Caco-2 (cell line): ENCODE data around the gene TBL1X. TPM values are rescaled to one million over a fixed set of nuclear protein-coding genes. Genes with fewer than 3 reads are reported as not detected.

Experiments used
- BruUV-seq: library from RNA; stranded (reverse); fragments of 400-500 nt; replicated peaks from 2 replicates; lab custom pipeline; 2021; lab: Mats Ljungman, UMichigan
- CTCF ChIA-PET: fragments of 300-600 bp; sonication (Branson Sonifier 250); formaldehyde crosslinking; loops from one replicate; lab custom pipeline; 2022; ENCODE audit warnings: antibody characterized with exemption; lab: Charles Lee
- POLR2A ChIA-PET: fragments of 300-600 bp; sonication (Branson Sonifier 250); formaldehyde crosslinking; loops from one replicate; lab custom pipeline; 2022; ENCODE audit warnings: antibody characterized with exemption; lab: Charles Lee
- DNase-seq, 2 experiments: peaks; one replicate each; pipeline versions ENCODE4 v3.0.0 to v3.0.0-alpha.2; 2020 to 2022
- H3K27me3 ChIP-seq: replicated peaks from 2 replicates; pipeline ENCODE4 v1.6.0; 2011; ENCODE audit warnings: low read length; ENCODE audit not compliant: control insufficient read depth, insufficient read depth
- H3K36me3 ChIP-seq: 2 replicates; pipeline ENCODE4 v1.5.1; 2011; ENCODE audit warnings: low read length; ENCODE audit not compliant: control insufficient read depth, insufficient read depth
- H3K4me1 ChIP-seq: fragments of 250-450 bp; sonication (Bioruptor Pico); 2 replicates; pipeline ENCODE4 v1.5.1; 2020; ENCODE audit warnings: mild to moderate bottlenecking
- H3K4me3 ChIP-seq: 2 replicates; pipeline ENCODE4 v1.5.1; 2011; ENCODE audit warnings: low read depth, mild to moderate bottlenecking, control low read depth, low read length
- H3K9me3 ChIP-seq: fragments of 250-450 bp; sonication (Bioruptor Pico); 2 replicates; pipeline ENCODE4 v1.5.1; 2020; ENCODE audit warnings: mild to moderate bottlenecking, moderate library complexity
- H3K27ac Mint-ChIP-seq: one replicate; pipeline ENCODE4 v1.8.0; 2022; ENCODE audit warnings: mixed read lengths; ENCODE audit not compliant: unreplicated experiment
- H3K27me3 Mint-ChIP-seq: one replicate; pipeline ENCODE4 v1.8.0; 2022; ENCODE audit warnings: mixed read lengths; ENCODE audit not compliant: insufficient read depth, unreplicated experiment
- H3K36me3 Mint-ChIP-seq: one replicate; pipeline ENCODE4 v1.8.0; 2022; ENCODE audit warnings: mild to moderate bottlenecking, mixed read lengths; ENCODE audit not compliant: insufficient read depth, unreplicated experiment
- H3K4me1 Mint-ChIP-seq: one replicate; pipeline ENCODE4 v1.8.0; 2022; ENCODE audit warnings: low read depth, mixed read lengths; ENCODE audit not compliant: unreplicated experiment
- H3K4me3 Mint-ChIP-seq: one replicate; pipeline ENCODE4 v1.8.0; 2022; ENCODE audit warnings: mild to moderate bottlenecking, moderate library complexity, mixed read lengths; ENCODE audit not compliant: unreplicated experiment
- H3K9me3 Mint-ChIP-seq: one replicate; pipeline ENCODE4 v1.8.0; 2022; ENCODE audit warnings: mixed read lengths; ENCODE audit not compliant: unreplicated experiment
- intact Hi-C: fragments of 100-400 bp; cut with micrococcal nuclease; formaldehyde crosslinking; loops from one replicate; pipeline ENCODE4 v1.10.0; 2022; ENCODE audit not compliant: unreplicated experiment
- total RNA-seq: library from RNA; stranded (reverse); gene quantifications from 2 replicates; pipeline ENCODE4 v1.2.3, GENCODE V29; 2022
- TF ChIP-seq, protein P1 (sequence below), 2 experiments: fragments of 200-600 bp in 1 of 2; IDR thresholded peaks; 1 replicate in 1 of 2; 2 replicates in 1 of 2; pipeline versions ENCODE4 v1.5.1 to v1.8.0; 2011 to 2022; ENCODE audit warnings: antibody characterized with exemption in 1 of 2, control low read depth in 1 of 2, inconsistent platforms in 1 of 2, low read depth in 1 of 2, low read length in 1 of 2, mild to moderate bottlenecking in 1 of 2, moderate library complexity in 1 of 2; ENCODE audit not compliant: insufficient read depth in 1 of 2, severe bottlenecking in 1 of 2, unreplicated experiment in 1 of 2

TBL1X gene
- total RNA-seq, 1 experiment from 2014 or later = 84.2 TPM

DNA sequence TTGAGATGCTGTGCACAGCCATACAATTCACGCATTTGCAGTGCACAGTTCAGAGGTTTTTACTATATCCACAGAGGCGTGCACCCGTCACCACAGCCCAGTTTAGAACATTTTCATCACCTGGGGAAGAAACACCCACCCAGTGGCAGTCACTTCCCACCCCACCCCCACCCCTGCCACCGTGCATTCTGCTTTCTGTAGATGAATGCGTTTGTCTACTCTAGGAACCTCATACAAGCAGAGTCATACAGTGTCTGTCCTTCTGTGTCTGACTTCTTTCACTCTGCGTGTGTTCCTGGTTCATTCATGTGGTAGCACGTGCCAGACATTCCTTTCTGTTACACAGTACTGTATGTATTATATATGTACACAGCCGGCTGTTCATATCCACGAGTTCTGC is 122.8 kb downstream of the TBL1X start:
- no peaks in the 10 kb centered on the region for H3K9me3 ChIP-seq
- H3K4me3 ChIP-seq = no peak overlapping the region
- no peak overlapping the region for H3K4me3 Mint-ChIP-seq
- DNase-seq = no peak
- H3K27me3 Mint-ChIP-seq = no peaks in the 10 kb centered on the region
- BruUV-seq = no TSS peak
- no peak overlapping the region for H3K27ac Mint-ChIP-seq
- POLR2A ChIA-PET = no interaction called here
- CTCF ChIA-PET = no interaction called here
- intact Hi-C loops = no loop called here
- H3K36me3 ChIP-seq = no peaks in the 10 kb centered on the region
- TF ChIP-seq, protein P1, sequence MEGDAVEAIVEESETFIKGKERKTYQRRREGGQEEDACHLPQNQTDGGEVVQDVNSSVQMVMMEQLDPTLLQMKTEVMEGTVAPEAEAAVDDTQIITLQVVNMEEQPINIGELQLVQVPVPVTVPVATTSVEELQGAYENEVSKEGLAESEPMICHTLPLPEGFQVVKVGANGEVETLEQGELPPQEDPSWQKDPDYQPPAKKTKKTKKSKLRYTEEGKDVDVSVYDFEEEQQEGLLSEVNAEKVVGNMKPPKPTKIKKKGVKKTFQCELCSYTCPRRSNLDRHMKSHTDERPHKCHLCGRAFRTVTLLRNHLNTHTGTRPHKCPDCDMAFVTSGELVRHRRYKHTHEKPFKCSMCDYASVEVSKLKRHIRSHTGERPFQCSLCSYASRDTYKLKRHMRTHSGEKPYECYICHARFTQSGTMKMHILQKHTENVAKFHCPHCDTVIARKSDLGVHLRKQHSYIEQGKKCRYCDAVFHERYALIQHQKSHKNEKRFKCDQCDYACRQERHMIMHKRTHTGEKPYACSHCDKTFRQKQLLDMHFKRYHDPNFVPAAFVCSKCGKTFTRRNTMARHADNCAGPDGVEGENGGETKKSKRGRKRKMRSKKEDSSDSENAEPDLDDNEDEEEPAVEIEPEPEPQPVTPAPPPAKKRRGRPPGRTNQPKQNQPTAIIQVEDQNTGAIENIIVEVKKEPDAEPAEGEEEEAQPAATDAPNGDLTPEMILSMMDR (IDR thresholded peaks at IDR 0.05; ENCODE audit: insufficient read depth in 1 of 2, low read depth in 1 of 2, low read length in 1 of 2, severe bottlenecking in 1 of 2, unreplicated experiment in 1 of 2) = no peak
- H3K36me3 Mint-ChIP-seq = peaks cover 34% of the 10 kb centered on the region
- H3K4me1 Mint-ChIP-seq = no peaks in the 10 kb centered on the region
- H3K4me1 ChIP-seq = no peaks in the 10 kb centered on the region
- no peaks in the 10 kb centered on the region for H3K27me3 ChIP-seq
- H3K9me3 Mint-ChIP-seq = no peaks in the 10 kb centered on the region

DNA sequence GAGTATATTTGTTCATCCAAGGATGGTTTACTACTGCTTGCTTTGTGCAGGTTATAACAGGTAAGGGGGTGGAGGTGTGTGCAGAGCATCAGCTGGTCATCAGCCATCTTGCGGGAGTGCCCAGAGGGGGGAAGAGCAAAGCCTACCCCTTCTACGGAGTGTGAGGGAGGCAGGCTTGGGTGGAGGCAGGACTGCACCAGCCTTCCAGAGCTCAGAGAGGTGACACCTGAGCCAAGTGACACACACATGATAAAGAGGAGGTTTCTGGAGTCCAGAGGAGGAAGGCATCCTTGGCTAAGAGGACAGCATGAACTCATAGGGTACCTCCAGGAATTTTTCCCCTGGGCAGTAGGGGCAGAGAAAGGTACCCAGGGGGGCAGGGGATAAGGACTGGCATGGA is 126.6 kb downstream of the TBL1X start:
- no peak for DNase-seq
- ChIA-PET POLR2A (no interaction called here), CTCF (no interaction called here)
- Mint-ChIP-seq H3K9me3 (no peaks in the 10 kb centered on the region), H3K27ac (no peak overlapping the region), H3K36me3 (peaks cover 18% of the 10 kb centered on the region), H3K4me3 (no peak overlapping the region), H3K27me3 (no peaks in the 10 kb centered on the region), H3K4me1 (no peaks in the 10 kb centered on the region)
- H3K9me3 ChIP-seq = no peaks in the 10 kb centered on the region
- H3K36me3 ChIP-seq = no peaks in the 10 kb centered on the region
- H3K4me3 ChIP-seq = no peak overlapping the region
- TF ChIP-seq, protein P1 (IDR thresholded peaks at IDR 0.05; ENCODE audit: insufficient read depth in 1 of 2, low read depth in 1 of 2, low read length in 1 of 2, severe bottlenecking in 1 of 2, unreplicated experiment in 1 of 2) = no peak
- H3K4me1 ChIP-seq = no peaks in the 10 kb centered on the region
- no peaks in the 10 kb centered on the region for H3K27me3 ChIP-seq
- intact Hi-C loops = no loop called here
- BruUV-seq = no TSS peak

DNA sequence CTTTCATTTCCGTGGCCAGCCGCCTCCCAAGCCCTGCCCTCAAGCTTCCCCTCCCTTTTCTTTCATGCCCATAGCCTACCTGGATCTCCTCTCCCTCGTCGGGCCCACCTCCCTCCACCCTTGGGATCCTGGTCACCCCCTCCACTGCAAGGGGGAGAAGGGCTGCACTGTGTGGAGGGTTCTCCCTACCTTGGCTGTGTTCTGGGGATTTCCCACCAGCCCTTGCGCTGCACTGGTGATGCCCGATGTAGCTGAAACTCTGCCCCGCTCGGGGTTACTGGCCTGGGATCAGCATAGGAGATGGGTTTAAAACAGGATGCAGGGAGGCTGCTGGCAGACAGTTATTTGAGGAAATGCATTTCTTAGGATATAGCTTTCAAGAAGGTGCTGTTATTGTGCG is 128.9 kb downstream of the TBL1X start:
- POLR2A ChIA-PET = no interaction called here
- no peaks in the 10 kb centered on the region for H3K4me1 Mint-ChIP-seq
- Histone ChIP-seq H3K4me3 (no peak overlapping the region), H3K27me3 (no peaks in the 10 kb centered on the region), H3K4me1 (no peaks in the 10 kb centered on the region), H3K9me3 (no peaks in the 10 kb centered on the region), H3K36me3 (no peaks in the 10 kb centered on the region)
- H3K4me3 Mint-ChIP-seq = no peak overlapping the region
- TF ChIP-seq, protein P1 (IDR thresholded peaks at IDR 0.05; ENCODE audit: insufficient read depth in 1 of 2, low read depth in 1 of 2, low read length in 1 of 2, severe bottlenecking in 1 of 2, unreplicated experiment in 1 of 2) = no peak
- BruUV-seq = no TSS peak
- intact Hi-C loops = no loop called here
- no peak overlapping the region for H3K27ac Mint-ChIP-seq
- CTCF ChIA-PET = no interaction called here
- DNase-seq = no peak
- H3K9me3 Mint-ChIP-seq = no peaks in the 10 kb centered on the region
- peaks cover 19% of the 10 kb centered on the region for H3K36me3 Mint-ChIP-seq
- H3K27me3 Mint-ChIP-seq = no peaks in the 10 kb centered on the region
